Heart left ventricle (tissue), 13 donors: Measurements from ENCODE around the gene CYB5A.

Experiments
- CTCF ChIP-seq, 12 donors: fragments of 200-600 bp; sonication (generic) in 4 of 12; IDR thresholded peaks; one replicate each; pipeline versions ENCODE4 v1.5.0 to v1.8.0; 2018 to 2022; ENCODE audit warnings: antibody characterized with exemption in 12 of 12, mild to moderate bottlenecking in 5 of 12
- POLR2A ChIP-seq, 2 donors: fragments of 450-650 bp; IDR thresholded peaks; one replicate each; pipeline ENCODE4 v1.6.1; 2017; ENCODE audit warnings: antibody characterized with exemption in 2 of 2, mild to moderate bottlenecking in 2 of 2, moderate library complexity in 2 of 2
- donor health status: ischemic (EF 13 %, LVEDD 7.1; RV severe dilation, severe dysfunction).
- donor health status: DM: no; HTN: yes; CAD: no.
- donor health status: DM: no; HTN: no; CAD: no.
- donor health status: ischemic (EF 25% LVEDD 6.9; RV normal size, moderate dysfunction).
- donor health status: ischemic (EF 25% LVEDD 5.7; RV mildly dilated, moderate dysfunction).
- donor health status: ischemic (EF 35%, LVEDD 5.7; RV mildly dilated, moderate dysfunction).
- donor health status: nonischemic (EF 11% LVEDD 7.7; RV severe dilation, severe dysfunction).
- donor health status: DM: yes; HTN: yes; CAD: no.
- donor health status: PGD.
- donor health status: ischemic (EF 29% LVEDD 5.4; RV normal size, mild dysfunction).
- donor health status: nonischemic (EF 23%, LVEDD 6.1; RV moderate dilation, normal function).

- TF ChIP-seq CTCF (IDR thresholded peaks at IDR 0.05) (no peak), POLR2A (IDR thresholded peaks at IDR 0.05) (no peak)
Measured at GRCh38 chr18:74288730-74289129, 3.0 kb downstream of the CYB5A start.
